Ovary (tissue), 9 donors: ENCODE results near the gene CABP4. TPM values are rescaled to one million over a fixed set of nuclear protein-coding genes. Genes with fewer than 3 reads are reported as not detected.

ENCODE experiments used
- DNase-seq, 5 donors: peaks; one replicate each; pipeline ENCODE4 v3.0.0-alpha.2; 2019 to 2020
- H3K27ac ChIP-seq, 2 donors: fragments of 200-600 bp; one replicate each; pipeline versions ENCODE4 v1.5.1 to v1.8.0; 2019 to 2022
- H3K27me3 ChIP-seq: fragments of 200-600 bp; one replicate; pipeline ENCODE4 v1.8.0; 2022
- H3K36me3 ChIP-seq: fragments of 200-600 bp; sonication (generic); one replicate; pipeline ENCODE4 v1.5.1; 2019
- H3K4me1 ChIP-seq: one replicate; pipeline ENCODE4 v1.8.1; 2013; ENCODE audit warnings: mild to moderate bottlenecking, moderate library complexity; ENCODE audit not compliant: insufficient read depth
- H3K4me3 ChIP-seq: fragments of 200-600 bp; sonication (generic); one replicate; pipeline ENCODE4 v1.5.1; 2017
- H3K9me3 ChIP-seq, 2 donors: fragments of 200-600 bp in 1 of 2; sonication (generic) in 1 of 2; one replicate each; pipeline versions ENCODE4 v1.5.1 to v1.8.1; 2013 to 2019; ENCODE audit warnings: mild to moderate bottlenecking in 1 of 2, moderate library complexity in 1 of 2
- EP300 ChIP-seq: sonication (generic); formaldehyde crosslinking; IDR thresholded peaks from one replicate; pipeline ENCODE4 v1.6.1; 2017; ENCODE audit warnings: antibody characterized with exemption
- POLR2A ChIP-seq: fragments of 450-650 bp; IDR thresholded peaks from one replicate; pipeline ENCODE4 v1.6.1; 2017; ENCODE audit warnings: antibody characterized with exemption, mild to moderate bottlenecking, moderate library complexity
- WGBS, 3 donors: extraction: QIAGEN DNeasy Blood & Tissue Kit in 1 of 3; methylation state at CpG; one replicate each; pipeline versions ENCODE4 v1.1.5 to v1.1.7; 2013 to 2017; 5-methylcytosine and 5-hydroxymethylcytosine counted together
- intact Hi-C, 4 donors: fragments of 100-400 bp; cut with DNase I; formaldehyde crosslinking; loops; one replicate each; pipeline versions ENCODE4 v1.11.0 to v1.15.1; 2022 to 2023
- polyA plus RNA-seq, 2 donors: library from polyadenylated mRNA; stranded (reverse); fragments of 200-250 nt in 1 of 2; fragments of 350-450 nt in 1 of 2; fragmentation: Illumina TruSeq in 1 of 2; extraction: RNeasy Lipid Tissue Mini Kit (QIAGEN cat#74804) in 1 of 2; gene quantifications; one replicate each; pipeline ENCODE4 v1.2.3, GENCODE V29; 2013 to 2014
- total RNA-seq, 7 donors: library from RNA; depleted of rRNA in 2 of 7; stranded (reverse); fragments of >200 nt in 2 of 7; fragmentation: NEBNext Ultra II Directional in 3 of 7; extraction: Animal tissue kit (Norgen Biotek cat#: 25700) in 3 of 7; gene quantifications; one replicate each; pipeline versions ENCODE4 v1.1.0 to v1.2.4, GENCODE V29; 2016 to 2023
- TF ChIP-seq, protein P1 (sequence below), 3 donors: fragments of 450-650 bp in 2 of 3; fragments of 200-600 bp in 1 of 3; IDR thresholded peaks; one replicate each; pipeline versions ENCODE4 v1.5.1 to v1.8.0; 2016 to 2022; ENCODE audit warnings: antibody characterized with exemption in 3 of 3, mild to moderate bottlenecking in 1 of 3
- donor health status: DM: no; HTN: no; CAD: no; lungs with moderate emphysema.
- donor health status: DM: no; HTN: no; CAD: no.
- donor health status: Bipolar disorder and iron deficiency.
- donor health status: DM: yes; HTN: yes; CAD: no.
- donor health status: DM: no; HTN: no; CAD: no.
- donor health status: DM: yes; HTN: yes; CAD: no.

The CABP4 gene
- total and polyA plus RNA-seq, 9 donors: 0.13 to 2.1 (median 1.0) TPM; not detected in 1

DNA sequence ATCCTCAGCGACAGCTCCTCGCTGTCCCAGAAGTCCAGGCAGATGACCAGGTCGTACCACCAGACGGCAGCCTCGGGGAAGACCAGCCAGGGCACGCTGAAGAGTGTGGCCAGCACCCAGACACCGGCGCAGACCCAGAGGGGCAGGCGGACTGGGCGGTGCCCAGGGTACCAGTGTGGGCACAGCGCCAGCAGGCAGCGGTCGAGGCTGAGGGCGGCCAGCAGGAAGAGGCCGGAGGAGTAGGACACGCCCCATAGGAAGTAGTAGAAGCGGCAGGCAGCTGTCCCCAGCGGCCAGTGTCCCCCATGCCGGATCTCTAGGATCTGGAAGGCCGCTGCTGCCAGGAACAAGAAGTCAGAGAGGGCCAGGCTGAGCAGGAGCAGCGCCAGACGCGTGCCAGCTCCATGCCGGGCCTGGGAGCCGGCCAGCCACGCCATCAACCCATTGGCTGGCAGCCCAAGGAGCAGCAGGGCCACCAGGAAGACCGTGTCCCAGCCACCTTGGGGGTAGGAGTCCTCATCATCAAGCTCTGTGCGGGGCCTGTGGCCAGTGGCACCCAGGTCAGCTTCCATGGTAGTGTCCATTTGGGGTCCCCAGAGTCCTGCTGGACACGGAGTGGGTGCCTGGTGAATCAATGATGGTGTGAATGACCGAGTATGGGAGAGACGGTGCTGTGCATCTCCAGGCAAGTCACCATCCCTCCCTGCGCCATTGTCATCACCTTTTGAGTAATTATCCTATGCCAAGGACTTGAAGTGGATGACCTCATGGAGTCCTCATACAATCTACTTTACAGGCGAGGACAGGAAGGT lies 2.8 kb upstream of the CABP4 start, which contains the start of gene GPR152:
Gene GPR152, minus strand, starts transcription at position 589 of the 812 bp plus-strand sequence. Its CDS starts 5 bp downstream, at position 584.
- intact Hi-C loops: no loop called here
- Histone ChIP-seq H3K4me1 (no peaks in the 10 kb centered on the region), H3K9me3 (no peaks in the 10 kb centered on the region), H3K4me3 (no peak within 1 kb of the TSS), H3K27ac (no peak within 1 kb of the TSS), H3K36me3 (no peaks in the 10 kb centered on the region), H3K27me3 (no peaks in the 10 kb centered on the region)
- DNase-seq: no peak
- WGBS, 3 donors: 80 to 88% (median 80%) methylated on average over 27 to 33 of the region's 33 CpGs
- TF ChIP-seq EP300: no peak

DNA sequence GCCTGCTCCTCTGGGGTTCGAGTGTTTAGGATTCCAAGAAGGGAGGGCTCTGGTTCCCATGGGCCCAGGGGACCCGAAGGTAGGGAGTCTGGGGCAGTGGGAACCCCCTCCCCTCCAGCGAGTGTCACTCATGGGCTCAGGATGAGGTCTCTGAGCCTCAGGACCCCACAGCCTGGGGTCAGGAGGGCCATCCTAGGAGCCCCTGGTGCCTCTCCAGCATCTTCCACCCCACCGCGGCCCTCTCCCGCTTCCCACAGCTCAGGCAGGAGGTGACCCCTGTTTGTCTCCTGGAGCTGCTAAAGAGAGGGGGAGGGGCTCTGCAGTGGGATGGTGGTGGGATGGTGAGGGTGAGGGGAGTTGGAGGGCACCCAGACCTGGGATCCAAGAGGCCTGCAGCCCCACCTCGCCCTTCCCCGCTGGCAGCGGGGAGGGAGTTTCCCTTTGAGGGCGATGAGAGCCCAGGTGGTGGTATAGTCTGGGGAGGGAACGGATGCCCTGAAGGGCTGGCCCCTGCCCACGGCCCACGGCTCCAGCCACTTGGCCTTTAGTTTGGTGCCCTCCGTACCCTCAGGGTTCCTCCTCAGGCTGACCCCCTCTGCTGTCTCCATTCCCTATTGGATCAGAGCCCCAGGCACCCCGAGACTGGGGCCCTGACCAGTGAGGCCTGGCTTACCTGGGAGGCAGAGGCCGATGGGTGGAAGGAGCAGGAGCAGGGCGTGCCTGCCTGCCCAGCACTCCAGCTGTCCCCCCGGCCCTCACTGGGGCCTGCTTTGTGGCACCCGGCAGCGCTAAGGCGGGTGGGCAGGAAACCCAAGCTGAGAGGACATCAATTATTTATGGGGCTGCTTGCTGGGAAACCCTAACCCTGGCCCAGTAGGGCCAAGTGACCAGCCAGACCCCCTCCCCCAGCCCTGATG lies 1.1 kb upstream of the CABP4 start:
- Histone ChIP-seq H3K27me3 (no peaks in the 10 kb centered on the region), H3K4me3 (no peak overlapping the region), H3K36me3 (no peaks in the 10 kb centered on the region), H3K27ac (no peak overlapping the region), H3K4me1 (no peaks in the 10 kb centered on the region), H3K9me3 (no peaks in the 10 kb centered on the region)
- 78 to 88% (median 85%) methylated on average over 19 to 21 of the region's 21 CpGs for WGBS, 3 donors
- intact Hi-C loops: no loop called here
- TF ChIP-seq, protein P1, sequence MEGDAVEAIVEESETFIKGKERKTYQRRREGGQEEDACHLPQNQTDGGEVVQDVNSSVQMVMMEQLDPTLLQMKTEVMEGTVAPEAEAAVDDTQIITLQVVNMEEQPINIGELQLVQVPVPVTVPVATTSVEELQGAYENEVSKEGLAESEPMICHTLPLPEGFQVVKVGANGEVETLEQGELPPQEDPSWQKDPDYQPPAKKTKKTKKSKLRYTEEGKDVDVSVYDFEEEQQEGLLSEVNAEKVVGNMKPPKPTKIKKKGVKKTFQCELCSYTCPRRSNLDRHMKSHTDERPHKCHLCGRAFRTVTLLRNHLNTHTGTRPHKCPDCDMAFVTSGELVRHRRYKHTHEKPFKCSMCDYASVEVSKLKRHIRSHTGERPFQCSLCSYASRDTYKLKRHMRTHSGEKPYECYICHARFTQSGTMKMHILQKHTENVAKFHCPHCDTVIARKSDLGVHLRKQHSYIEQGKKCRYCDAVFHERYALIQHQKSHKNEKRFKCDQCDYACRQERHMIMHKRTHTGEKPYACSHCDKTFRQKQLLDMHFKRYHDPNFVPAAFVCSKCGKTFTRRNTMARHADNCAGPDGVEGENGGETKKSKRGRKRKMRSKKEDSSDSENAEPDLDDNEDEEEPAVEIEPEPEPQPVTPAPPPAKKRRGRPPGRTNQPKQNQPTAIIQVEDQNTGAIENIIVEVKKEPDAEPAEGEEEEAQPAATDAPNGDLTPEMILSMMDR (IDR thresholded peaks at IDR 0.05): no peak
- TF ChIP-seq EP300: no peak
- no peak for TF ChIP-seq POLR2A
- DNase-seq: peak in 1 of 5 donors; percentile 14

DNA sequence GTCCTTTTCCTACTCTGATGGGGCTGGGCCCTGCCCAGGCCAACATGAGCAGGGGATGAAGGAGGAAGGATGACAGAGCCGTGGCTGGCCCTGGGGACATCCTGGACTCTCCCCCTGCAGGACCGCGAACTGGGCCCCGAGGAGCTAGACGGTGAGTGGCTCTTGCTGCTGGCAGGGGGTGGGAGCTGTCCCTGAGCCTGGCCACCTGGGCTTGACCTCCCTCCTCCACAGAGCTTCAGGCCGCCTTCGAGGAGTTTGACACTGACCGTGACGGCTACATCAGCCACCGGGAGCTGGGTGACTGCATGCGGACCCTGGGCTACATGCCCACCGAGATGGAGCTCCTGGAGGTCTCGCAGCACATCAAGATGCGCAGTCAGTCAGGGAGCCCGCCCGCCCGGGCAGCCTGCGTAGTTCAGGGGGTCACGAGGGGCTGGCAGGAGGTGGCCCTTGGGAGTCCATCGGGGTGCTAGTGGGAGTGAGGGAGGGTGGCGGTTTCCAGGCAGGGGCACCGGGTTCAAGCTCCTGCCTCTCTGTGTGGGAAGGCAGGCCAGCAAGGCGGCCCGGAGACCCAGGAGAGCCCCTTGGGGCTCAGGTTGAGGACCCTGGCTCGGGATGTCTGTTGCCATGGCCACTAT lies 1.0 kb downstream of the CABP4 start:
- 53 to 75% (median 60%) methylated on average over 20 to 25 of the region's 25 CpGs for WGBS, 3 donors
- Histone ChIP-seq H3K27me3 (no peaks in the 10 kb centered on the region), H3K4me1 (no peaks in the 10 kb centered on the region), H3K27ac (no peak overlapping the region), H3K9me3 (no peaks in the 10 kb centered on the region), H3K4me3 (no peak overlapping the region), H3K36me3 (no peaks in the 10 kb centered on the region)
- intact Hi-C loops: no loop called here
- peak in 2 of 5 donors; percentile 17 for DNase-seq
- no peak for TF ChIP-seq POLR2A

DNA sequence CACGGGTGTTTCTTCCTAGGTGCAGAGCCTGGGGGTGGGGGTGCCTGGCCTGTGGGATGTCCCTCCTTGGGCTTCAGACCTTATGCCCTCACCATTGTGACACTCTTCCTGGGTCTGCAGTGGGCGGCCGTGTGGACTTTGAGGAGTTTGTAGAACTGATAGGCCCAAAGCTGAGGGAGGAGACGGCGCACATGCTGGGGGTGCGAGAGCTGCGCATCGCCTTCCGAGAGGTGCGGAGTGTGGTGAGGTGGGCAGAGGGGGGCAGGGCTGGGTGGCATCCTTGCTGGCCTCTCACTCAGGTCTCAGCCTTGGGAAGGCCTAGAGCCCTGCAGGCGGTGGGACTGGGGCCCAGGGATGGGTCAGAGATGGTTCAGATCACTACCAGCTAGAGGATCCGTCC lies 2.3 kb downstream of the CABP4 start:
- H3K27me3 ChIP-seq: no peaks in the 10 kb centered on the region
- H3K36me3 ChIP-seq: no peaks in the 10 kb centered on the region
- intact Hi-C loops: no loop called here
- no peak overlapping the region for H3K27ac ChIP-seq
- no peaks in the 10 kb centered on the region for H3K4me1 ChIP-seq
- WGBS, 3 donors: 86 to 89% (median 87%) methylated on average over 12 of the region's 12 CpGs
- peak in 2 of 5 donors; percentile 13 to 14 for DNase-seq
- no peaks in the 10 kb centered on the region for H3K9me3 ChIP-seq
- TF ChIP-seq EP300 (no peak), POLR2A (no peak)
- TF ChIP-seq, protein P1 (IDR thresholded peaks at IDR 0.05): no peak
- no peak overlapping the region for H3K4me3 ChIP-seq

DNA sequence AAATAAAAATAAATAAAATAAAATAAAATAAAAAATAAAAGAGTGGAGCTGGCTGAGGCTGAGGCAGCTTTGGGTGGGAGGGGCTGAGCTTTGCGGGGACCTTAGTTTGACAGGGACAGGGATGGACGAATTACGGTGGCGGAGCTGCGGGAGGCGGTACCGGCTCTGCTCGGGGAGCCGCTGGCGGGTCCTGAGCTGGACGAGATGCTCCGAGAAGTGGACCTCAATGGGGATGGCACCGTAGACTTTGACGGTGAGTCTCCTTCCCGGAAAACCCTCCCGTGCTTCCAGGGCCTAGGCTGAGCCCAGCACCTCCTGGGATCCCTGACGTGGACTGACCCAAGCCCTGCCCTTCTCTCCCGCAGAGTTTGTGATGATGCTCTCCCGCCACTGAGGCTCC lies 3.1 kb downstream of the CABP4 start:
- intact Hi-C loops: no loop called here
- no peaks in the 10 kb centered on the region for H3K4me1 ChIP-seq
- WGBS, 3 donors: 71 to 82% (median 75%) methylated on average over 19 of the region's 19 CpGs
- H3K4me3 ChIP-seq: no peak overlapping the region
- H3K9me3 ChIP-seq: no peaks in the 10 kb centered on the region
- DNase-seq: peak in 2 of 5 donors; percentile 14 to 20
- TF ChIP-seq, protein P1 (IDR thresholded peaks at IDR 0.05): no peak
- TF ChIP-seq EP300 (no peak), POLR2A (no peak)
- no peaks in the 10 kb centered on the region for H3K27me3 ChIP-seq
- no peak overlapping the region for H3K27ac ChIP-seq
- no peaks in the 10 kb centered on the region for H3K36me3 ChIP-seq
